ENCODE measurements around the gene FOXL3.

Gene FOXL3

DNA sequence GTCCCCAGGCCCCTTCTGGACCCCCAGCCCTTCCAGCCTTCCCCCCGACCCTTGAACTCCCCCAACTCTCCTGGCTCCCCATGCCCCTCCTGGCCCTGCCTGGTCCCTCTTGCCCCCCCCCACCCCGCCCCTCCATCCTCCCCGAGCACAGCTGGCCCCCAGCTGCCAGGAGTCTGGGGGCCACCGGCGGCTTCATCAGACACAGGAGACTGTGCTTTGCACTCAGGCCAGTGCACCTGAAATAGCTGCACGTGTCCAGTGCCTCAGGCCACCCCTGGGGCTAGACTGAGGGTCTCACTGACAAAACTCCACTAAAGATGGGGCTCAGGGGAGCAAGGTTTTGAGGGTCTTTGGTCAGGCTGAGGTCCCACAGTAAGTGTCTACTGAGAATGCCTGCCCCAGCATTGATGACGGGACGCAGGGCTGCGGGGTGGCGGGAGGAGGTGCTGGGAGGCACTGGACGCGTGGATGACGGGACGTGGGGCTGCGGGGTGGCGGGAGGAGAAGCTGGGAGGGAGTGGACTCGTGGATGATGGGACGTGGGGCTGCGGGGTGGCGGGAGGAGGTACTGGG lies 6.5 kb downstream of the FOXL3 start:
- TF ChIP-seq SIN3A (IDR thresholded peaks at IDR 0.05; ENCODE audit: borderline replicate concordance, insufficient read depth, low read length), result no peak
- TF ChIP-seq POLR2AphosphoS5 (IDR thresholded peaks at IDR 0.05; ENCODE audit: low read depth, low read length), result no peak
- TF ChIP-seq TAF1 (IDR thresholded peaks at IDR 0.05; ENCODE audit: borderline replicate concordance, insufficient read depth, low read length), result no peak
- no peak for TF ChIP-seq REST (IDR thresholded peaks at IDR 0.05; ENCODE audit: insufficient read depth in 1 of 2, low read depth in 2 of 2, low read length in 2 of 2)
- TF ChIP-seq FOXP2 (optimal IDR thresholded peaks at IDR 0.05; ENCODE audit: borderline replicate concordance, extremely low read depth, extremely low read length, insufficient read depth), result no peak

DNA sequence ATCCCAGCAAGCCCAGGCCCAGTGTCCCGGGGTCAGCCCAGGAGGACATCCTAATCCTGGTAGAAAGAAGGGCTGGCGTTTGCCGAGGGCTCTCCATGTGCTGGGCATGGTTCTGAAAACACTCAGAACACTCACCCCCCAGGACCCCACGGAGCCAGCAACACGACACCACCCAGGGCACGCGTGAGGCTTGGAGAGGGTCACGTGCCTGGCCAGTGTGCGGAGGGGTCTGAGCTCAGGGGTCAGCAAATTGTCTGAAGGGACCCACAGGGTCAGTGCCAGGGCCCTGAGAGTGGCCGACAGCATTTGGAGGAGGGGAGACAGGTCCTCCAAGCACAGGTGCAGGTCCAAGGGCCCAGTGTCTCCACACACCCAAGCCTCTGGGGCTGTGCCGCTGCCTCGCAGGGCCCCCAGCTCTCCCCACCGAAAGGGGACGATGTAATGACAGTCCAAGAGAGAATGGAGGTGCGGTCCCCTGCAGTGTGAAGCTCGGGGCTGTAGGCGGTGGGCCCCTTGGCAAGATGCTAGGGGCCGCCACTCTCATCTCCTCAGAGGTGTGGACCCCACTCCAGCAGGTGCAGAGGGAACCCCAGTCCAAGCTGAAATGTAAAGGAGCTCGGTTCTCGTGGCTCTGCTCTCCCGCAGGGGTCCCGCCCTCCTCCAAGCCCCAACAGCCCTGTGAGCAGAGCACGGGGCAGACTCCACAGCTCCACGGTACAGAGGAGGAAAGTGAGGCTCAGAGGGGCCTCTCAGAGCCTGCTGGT lies 7.8 kb downstream of the FOXL3 start:
- TF ChIP-seq TAF1 (IDR thresholded peaks at IDR 0.05; ENCODE audit: borderline replicate concordance, insufficient read depth, low read length) (no peak), POLR2AphosphoS5 (IDR thresholded peaks at IDR 0.05; ENCODE audit: low read depth, low read length) (no peak), SIN3A (IDR thresholded peaks at IDR 0.05; ENCODE audit: borderline replicate concordance, insufficient read depth, low read length) (no peak)

DNA sequence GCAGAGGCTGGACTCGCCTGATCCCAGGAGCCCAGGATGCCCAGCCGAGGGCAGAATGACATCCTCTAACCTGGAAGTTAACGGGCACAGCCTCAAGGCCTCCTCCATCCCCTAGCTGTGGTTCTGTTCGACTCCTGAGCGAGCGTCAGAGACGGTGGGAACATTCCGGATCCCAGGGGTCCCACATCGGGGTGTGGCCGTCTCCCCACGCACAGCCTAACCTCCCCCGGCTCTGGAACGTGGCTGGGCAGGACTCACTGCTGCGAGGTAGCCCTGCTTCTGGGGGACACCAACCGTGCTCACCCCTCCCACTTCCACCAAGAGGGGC lies 8.4 kb downstream of the FOXL3 start:
- TF ChIP-seq FOXP2 (optimal IDR thresholded peaks at IDR 0.05; ENCODE audit: borderline replicate concordance, extremely low read depth, extremely low read length, insufficient read depth) (no peak), TAF1 (IDR thresholded peaks at IDR 0.05; ENCODE audit: borderline replicate concordance, insufficient read depth, low read length) (no peak), REST (IDR thresholded peaks at IDR 0.05; ENCODE audit: insufficient read depth in 1 of 2, low read depth in 2 of 2, low read length in 2 of 2) (no peak), SIN3A (IDR thresholded peaks at IDR 0.05; ENCODE audit: borderline replicate concordance, insufficient read depth, low read length) (no peak), POLR2AphosphoS5 (IDR thresholded peaks at IDR 0.05; ENCODE audit: low read depth, low read length) (no peak)

- no peak for TF ChIP-seq TAF1 (IDR thresholded peaks at IDR 0.05; ENCODE audit: borderline replicate concordance, insufficient read depth, low read length)
- no peak for TF ChIP-seq REST (IDR thresholded peaks at IDR 0.05; ENCODE audit: insufficient read depth in 1 of 2, low read depth in 2 of 2, low read length in 2 of 2)
- no peak for TF ChIP-seq POLR2AphosphoS5 (IDR thresholded peaks at IDR 0.05; ENCODE audit: low read depth, low read length)
- no peak for TF ChIP-seq SIN3A (IDR thresholded peaks at IDR 0.05; ENCODE audit: borderline replicate concordance, insufficient read depth, low read length)
- TF ChIP-seq FOXP2 (optimal IDR thresholded peaks at IDR 0.05; ENCODE audit: borderline replicate concordance, extremely low read depth, extremely low read length, insufficient read depth), result no peak
Measured at GRCh38 chr7:298743-299142, 8.8 kb downstream of the FOXL3 start.

DNA sequence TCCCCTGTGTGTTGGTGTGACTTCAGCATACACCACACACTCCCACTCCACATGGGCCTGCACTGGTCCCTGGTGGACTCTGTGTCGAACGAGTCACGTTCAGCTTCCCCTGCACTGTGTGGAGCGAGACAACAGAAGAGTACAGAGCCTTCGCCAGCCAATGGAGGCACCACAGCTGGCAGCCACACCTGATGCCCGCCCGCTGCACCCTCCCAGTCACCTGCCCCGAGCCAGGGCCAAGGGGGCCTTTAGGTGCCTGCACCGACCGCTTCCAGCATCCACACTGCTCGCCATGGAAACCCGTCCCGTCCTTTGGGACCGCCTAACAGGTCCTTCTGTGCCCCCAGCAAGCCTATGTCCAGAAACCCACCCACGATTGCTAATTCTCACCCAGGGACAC lies 9.2 kb downstream of the FOXL3 start:
- TF ChIP-seq REST (IDR thresholded peaks at IDR 0.05; ENCODE audit: insufficient read depth in 1 of 2, low read depth in 2 of 2, low read length in 2 of 2), result no peak
- no peak for TF ChIP-seq TAF1 (IDR thresholded peaks at IDR 0.05; ENCODE audit: borderline replicate concordance, insufficient read depth, low read length)
- TF ChIP-seq POLR2AphosphoS5 (IDR thresholded peaks at IDR 0.05; ENCODE audit: low read depth, low read length), result no peak
- TF ChIP-seq SIN3A (IDR thresholded peaks at IDR 0.05; ENCODE audit: borderline replicate concordance, insufficient read depth, low read length), result no peak
- no peak for TF ChIP-seq FOXP2 (optimal IDR thresholded peaks at IDR 0.05; ENCODE audit: borderline replicate concordance, extremely low read depth, extremely low read length, insufficient read depth)
